Activated naive CD8-positive, alpha-beta T cell (primary cell): ENCODE results near the gene ZNF575.
A peak's percentile ranks its signal among the peaks of the same experiment; 100 is the strongest.
"Not testable (repeated sequence)": the region's sequence is repeated elsewhere in the genome, so short reads cannot be mapped to it uniquely, and the experiment has no call there.

Source experiments
- H3K27ac Mint-ChIP-seq: one replicate; pipeline ENCODE4 v1.8.0; 2021; ENCODE audit warnings: mixed read lengths
- H3K27me3 Mint-ChIP-seq: one replicate; pipeline ENCODE4 v1.8.0; 2021; ENCODE audit warnings: mixed read lengths
- H3K36me3 Mint-ChIP-seq: one replicate; pipeline ENCODE4 v1.8.0; 2021; ENCODE audit warnings: mixed read lengths
- H3K4me1 Mint-ChIP-seq: one replicate; pipeline ENCODE4 v1.8.0; 2021; ENCODE audit warnings: low read depth, mixed read lengths
- H3K4me3 Mint-ChIP-seq: one replicate; pipeline ENCODE4 v1.8.0; 2021; ENCODE audit warnings: mild to moderate bottlenecking, mixed read lengths
- H3K9me3 Mint-ChIP-seq: one replicate; pipeline ENCODE4 v1.8.0; 2021; ENCODE audit warnings: low read depth, mixed read lengths

The ZNF575 gene

DNA sequence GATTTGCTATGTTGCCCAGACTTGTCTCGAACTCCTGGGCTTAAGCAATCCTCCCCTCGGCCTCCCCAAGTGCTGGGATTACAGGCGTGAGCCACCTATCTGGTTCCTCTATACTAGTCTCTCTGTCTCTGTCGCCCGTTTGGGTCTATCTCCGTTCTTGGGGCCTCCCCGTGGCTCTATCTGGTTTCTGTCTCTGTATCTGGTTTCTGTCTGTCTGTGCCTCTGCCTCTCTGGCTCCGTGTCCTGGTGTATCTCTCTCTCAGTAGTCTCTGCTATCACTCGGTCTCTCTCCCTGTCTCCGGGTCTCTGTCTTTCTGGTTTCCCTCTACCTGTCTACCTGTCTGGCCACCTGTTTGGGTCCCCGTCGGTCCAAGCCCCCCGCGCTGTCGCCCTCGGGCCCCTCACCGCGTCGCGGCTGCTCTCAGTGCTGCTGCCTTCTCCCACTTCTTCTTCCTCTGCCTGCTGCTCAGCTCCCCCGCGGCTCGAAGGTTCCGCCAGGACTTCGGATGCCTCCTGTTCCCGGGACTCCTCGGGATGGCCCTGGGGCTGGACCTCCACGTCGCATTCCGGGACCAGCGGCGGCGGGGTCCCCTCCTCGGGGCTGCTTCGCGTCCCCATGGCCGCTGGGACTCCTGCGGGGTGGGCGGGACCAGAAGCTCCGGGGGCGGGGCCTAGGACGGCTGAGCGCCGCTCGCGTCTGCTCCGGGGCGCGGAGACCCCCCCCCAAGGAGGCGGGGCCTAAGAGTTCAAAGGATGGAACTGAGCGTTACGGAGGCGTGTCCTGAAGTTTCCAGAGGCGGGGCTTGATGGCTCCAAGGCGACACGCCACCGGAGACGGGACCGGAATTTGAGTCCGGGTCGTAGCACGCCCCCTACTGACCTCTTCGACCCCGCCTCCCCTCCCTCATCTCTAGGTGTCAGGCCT lies 29.2 kb upstream of the ZNF575 start:
- Mint-ChIP-seq H3K27me3 (no peaks in the 10 kb centered on the region), H3K9me3 (no peaks in the 10 kb centered on the region), H3K36me3 (peaks cover 3% of the 10 kb centered on the region), H3K4me3 (peak overlapping the region; percentile 96), H3K4me1 (peaks cover 34% of the 10 kb centered on the region), H3K27ac (peak overlapping the region; percentile 91)

DNA sequence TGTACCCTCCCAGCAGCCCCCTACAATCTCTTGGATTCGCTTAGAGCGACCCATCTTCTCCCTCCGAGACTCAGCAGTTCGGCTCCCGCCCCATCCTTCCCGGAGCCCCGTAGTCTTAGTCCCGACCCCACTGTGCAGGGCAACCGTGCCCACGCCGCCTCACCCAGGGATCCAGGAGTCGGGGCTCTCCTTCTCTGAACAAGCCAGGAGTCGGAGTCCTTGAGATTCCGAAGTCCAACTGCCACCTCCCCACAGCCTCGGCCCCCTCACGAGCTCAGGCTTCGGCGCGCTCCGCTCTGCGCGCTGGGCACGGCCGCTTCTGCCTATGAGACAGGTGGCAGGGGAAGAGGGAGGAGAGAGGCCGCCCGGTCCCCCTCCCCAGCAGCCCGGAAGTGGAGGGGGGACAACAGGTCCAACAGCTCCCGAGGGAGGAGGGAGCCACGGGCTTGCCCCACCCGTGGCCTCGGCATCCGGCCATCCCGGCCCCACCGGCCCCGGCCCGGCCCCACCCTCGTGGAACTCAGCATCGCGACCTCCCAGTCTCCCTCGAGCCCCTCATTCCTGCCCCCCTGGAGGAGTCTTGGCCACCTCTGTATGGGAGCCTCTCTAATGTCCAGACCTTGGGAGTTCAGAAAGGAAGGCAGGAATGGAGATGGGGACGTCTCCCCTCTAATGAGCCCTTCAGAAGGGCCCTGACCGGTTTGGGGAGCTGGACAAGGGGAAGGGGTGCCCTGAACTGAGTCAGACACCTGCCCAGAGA lies 28.4 kb upstream of the ZNF575 start, which contains the start of gene PHLDB3:
Gene PHLDB3 (minus strand): TSS at position 321 of the 760 bp plus-strand sequence. CDS start 628 bp downstream, outside the sequence.
- H3K27me3 Mint-ChIP-seq: no peaks in the 10 kb centered on the region

GRCh38 chr19:43505186-43505456 lies 27.9 kb upstream of the ZNF575 start:
- Mint-ChIP-seq H3K4me3 (peak overlapping the region; percentile 63), H3K4me1 (peaks cover 33% of the 10 kb centered on the region), H3K36me3 (peaks cover 3% of the 10 kb centered on the region)

More for the DNA sequence above, 28.4 kb upstream of the ZNF575 start, which contains the start of gene PHLDB3:
- H3K27ac Mint-ChIP-seq: peak within 1 kb of the TSS; percentile 91
- H3K4me3 Mint-ChIP-seq: peak within 1 kb of the TSS; percentile 96
- peaks cover 3% of the 10 kb centered on the region for H3K36me3 Mint-ChIP-seq
- peaks cover 34% of the 10 kb centered on the region for H3K4me1 Mint-ChIP-seq
- no peaks in the 10 kb centered on the region for H3K9me3 Mint-ChIP-seq

DNA sequence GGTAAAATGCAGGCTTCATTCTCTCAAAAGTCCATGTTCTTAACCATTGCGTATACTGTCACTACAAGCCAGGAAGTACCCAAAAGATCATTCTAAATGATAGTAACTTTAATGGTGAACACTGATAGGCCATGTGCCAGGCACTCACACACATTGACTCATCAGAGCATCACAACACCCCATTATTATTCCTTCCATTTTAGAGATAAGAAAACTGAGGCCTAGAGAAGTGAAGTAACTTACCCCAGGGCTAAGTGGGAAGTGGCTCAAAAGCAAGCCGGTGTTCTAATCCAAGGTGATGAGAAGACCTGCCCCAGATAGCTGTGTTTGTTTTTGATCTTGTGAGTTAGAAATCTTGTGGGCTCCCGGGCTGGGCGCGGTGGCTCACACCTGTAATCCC lies 27.0 kb upstream of the ZNF575 start:
- peaks cover 3% of the 10 kb centered on the region for H3K36me3 Mint-ChIP-seq

More at GRCh38 chr19:43505186-43505456, 27.9 kb upstream of the ZNF575 start:
- Mint-ChIP-seq H3K27me3 (no peaks in the 10 kb centered on the region), H3K9me3 (no peaks in the 10 kb centered on the region), H3K27ac (peak overlapping the region; percentile 74)

GRCh38 chr19:43506629-43507028 lies 26.4 kb upstream of the ZNF575 start:
- Mint-ChIP-seq H3K27ac (no peak overlapping the region), H3K27me3 (no peaks in the 10 kb centered on the region), H3K36me3 (peaks cover 3% of the 10 kb centered on the region), H3K4me1 (peaks cover 27% of the 10 kb centered on the region), H3K4me3 (no peak overlapping the region), H3K9me3 (no peaks in the 10 kb centered on the region)

More for the DNA sequence above, 27.0 kb upstream of the ZNF575 start:
- no peaks in the 10 kb centered on the region for H3K27me3 Mint-ChIP-seq
- peak overlapping the region; percentile 52 for H3K4me3 Mint-ChIP-seq
- peak overlapping the region; percentile 74 for H3K27ac Mint-ChIP-seq
- peaks cover 30% of the 10 kb centered on the region for H3K4me1 Mint-ChIP-seq
- no peaks in the 10 kb centered on the region for H3K9me3 Mint-ChIP-seq

- Mint-ChIP-seq H3K4me1 (peaks cover 18% of the 10 kb centered on the region), H3K36me3 (peaks cover 2% of the 10 kb centered on the region), H3K27ac (peak overlapping the region; percentile 54), H3K27me3 (no peaks in the 10 kb centered on the region), H3K4me3 (no peak overlapping the region), H3K9me3 (no peaks in the 10 kb centered on the region)
Measured at GRCh38 chr19:43507880-43508279, 25.1 kb upstream of the ZNF575 start.

DNA sequence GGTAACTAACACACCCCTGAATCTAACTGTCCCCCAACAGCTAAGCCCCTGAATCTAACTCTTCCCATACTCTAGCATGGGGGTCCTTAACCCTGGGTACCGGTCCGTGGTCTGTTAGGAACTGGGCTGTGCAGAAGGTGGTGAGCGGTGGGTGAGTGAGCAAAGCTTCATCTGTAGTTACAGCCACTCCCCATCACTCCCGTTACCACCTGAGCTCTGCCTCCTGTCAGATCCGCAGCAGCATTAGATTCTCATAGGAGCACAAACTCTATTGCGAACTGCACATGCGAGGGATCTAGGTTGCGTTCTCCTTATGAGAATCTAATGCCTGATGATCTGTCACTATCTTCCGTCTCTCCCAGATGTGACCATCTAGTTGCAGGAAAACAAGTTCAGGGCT lies 22.3 kb upstream of the ZNF575 start:
- H3K27me3 Mint-ChIP-seq: no peaks in the 10 kb centered on the region
- H3K27ac Mint-ChIP-seq: no peak overlapping the region
- H3K4me3 Mint-ChIP-seq: no peak overlapping the region
- H3K9me3 Mint-ChIP-seq: no peaks in the 10 kb centered on the region
- H3K36me3 Mint-ChIP-seq: no peaks in the 10 kb centered on the region
- peaks cover 5% of the 10 kb centered on the region for H3K4me1 Mint-ChIP-seq

- Mint-ChIP-seq H3K27ac (no peak overlapping the region), H3K27me3 (no peaks in the 10 kb centered on the region), H3K9me3 (no peaks in the 10 kb centered on the region), H3K4me3 (no peak overlapping the region), H3K4me1 (peaks cover 4% of the 10 kb centered on the region), H3K36me3 (no peaks in the 10 kb centered on the region)
Measured at GRCh38 chr19:43511324-43511723, 21.7 kb upstream of the ZNF575 start.

DNA sequence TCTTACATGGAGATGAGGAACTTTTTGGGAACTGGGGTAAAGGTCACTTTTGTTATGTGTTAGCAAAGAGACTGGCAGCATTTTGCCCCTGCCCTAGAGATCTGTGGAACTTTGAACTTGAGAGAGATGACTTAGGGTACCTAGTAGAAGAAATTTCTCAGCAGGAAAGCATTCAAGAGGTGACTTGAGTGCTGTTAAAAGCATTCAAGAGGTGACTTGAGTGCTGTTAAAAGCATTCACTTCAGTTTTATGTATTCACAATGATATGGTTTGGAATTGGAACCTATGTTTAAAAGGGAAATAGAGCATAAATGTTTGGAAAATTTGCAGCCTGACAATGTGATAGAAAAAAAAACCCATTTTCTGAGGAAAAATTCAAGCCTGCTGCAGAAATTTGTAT lies 20.6 kb upstream of the ZNF575 start:
- not testable (repeated sequence) for H3K36me3 Mint-ChIP-seq, H3K27me3 Mint-ChIP-seq, H3K9me3 Mint-ChIP-seq, H3K27ac Mint-ChIP-seq, H3K4me1 Mint-ChIP-seq, H3K4me3 Mint-ChIP-seq

- Mint-ChIP-seq H3K27me3 (no peaks in the 10 kb centered on the region), H3K9me3 (no peaks in the 10 kb centered on the region), H3K36me3 (peaks cover 4% of the 10 kb centered on the region), H3K27ac (no peak overlapping the region), H3K4me3 (no peak overlapping the region), H3K4me1 (peaks cover 14% of the 10 kb centered on the region)
Measured at GRCh38 chr19:43518051-43518450, 14.9 kb upstream of the ZNF575 start.

GRCh38 chr19:43519436-43520088 lies 13.4 kb upstream of the ZNF575 start:
- Mint-ChIP-seq H3K27me3 (no peaks in the 10 kb centered on the region), H3K4me3 (peak overlapping the region; percentile 49), H3K27ac (peak overlapping the region; percentile 51)

DNA sequence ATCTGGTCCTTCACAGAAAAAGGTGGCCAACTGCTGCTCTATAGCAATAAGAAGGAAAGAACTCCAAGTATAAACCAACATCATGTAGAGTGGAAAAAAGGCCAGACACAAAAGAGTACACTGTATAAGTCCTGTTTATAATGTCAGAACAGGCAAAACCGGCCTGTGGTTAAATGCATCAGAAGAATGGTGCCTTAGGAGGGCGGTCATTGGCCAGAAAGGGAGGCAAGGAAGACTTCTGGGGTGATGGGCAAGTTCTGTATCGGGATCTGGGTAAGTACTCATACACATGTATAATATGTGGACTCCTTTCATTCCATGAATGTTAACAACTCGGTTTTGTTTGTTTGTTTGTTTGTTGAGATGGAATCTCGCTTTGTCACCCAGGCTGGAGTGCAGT lies 10.1 kb upstream of the ZNF575 start:
- no peaks in the 10 kb centered on the region for H3K27me3 Mint-ChIP-seq
- H3K4me3 Mint-ChIP-seq: no peak overlapping the region
- no peaks in the 10 kb centered on the region for H3K9me3 Mint-ChIP-seq
- H3K36me3 Mint-ChIP-seq: peaks cover 4% of the 10 kb centered on the region
- peaks cover 31% of the 10 kb centered on the region for H3K4me1 Mint-ChIP-seq
- peak overlapping the region; percentile 85 for H3K27ac Mint-ChIP-seq

More at GRCh38 chr19:43519436-43520088, 13.4 kb upstream of the ZNF575 start:
- Mint-ChIP-seq H3K36me3 (peaks cover 4% of the 10 kb centered on the region), H3K9me3 (no peaks in the 10 kb centered on the region), H3K4me1 (peaks cover 19% of the 10 kb centered on the region)

- peaks cover 32% of the 10 kb centered on the region for H3K4me1 Mint-ChIP-seq
- H3K4me3 Mint-ChIP-seq, H3K9me3 Mint-ChIP-seq, H3K27ac Mint-ChIP-seq, H3K27me3 Mint-ChIP-seq, H3K36me3 Mint-ChIP-seq: not testable (repeated sequence)
Measured at GRCh38 chr19:43523696-43524095, 9.3 kb upstream of the ZNF575 start.

DNA sequence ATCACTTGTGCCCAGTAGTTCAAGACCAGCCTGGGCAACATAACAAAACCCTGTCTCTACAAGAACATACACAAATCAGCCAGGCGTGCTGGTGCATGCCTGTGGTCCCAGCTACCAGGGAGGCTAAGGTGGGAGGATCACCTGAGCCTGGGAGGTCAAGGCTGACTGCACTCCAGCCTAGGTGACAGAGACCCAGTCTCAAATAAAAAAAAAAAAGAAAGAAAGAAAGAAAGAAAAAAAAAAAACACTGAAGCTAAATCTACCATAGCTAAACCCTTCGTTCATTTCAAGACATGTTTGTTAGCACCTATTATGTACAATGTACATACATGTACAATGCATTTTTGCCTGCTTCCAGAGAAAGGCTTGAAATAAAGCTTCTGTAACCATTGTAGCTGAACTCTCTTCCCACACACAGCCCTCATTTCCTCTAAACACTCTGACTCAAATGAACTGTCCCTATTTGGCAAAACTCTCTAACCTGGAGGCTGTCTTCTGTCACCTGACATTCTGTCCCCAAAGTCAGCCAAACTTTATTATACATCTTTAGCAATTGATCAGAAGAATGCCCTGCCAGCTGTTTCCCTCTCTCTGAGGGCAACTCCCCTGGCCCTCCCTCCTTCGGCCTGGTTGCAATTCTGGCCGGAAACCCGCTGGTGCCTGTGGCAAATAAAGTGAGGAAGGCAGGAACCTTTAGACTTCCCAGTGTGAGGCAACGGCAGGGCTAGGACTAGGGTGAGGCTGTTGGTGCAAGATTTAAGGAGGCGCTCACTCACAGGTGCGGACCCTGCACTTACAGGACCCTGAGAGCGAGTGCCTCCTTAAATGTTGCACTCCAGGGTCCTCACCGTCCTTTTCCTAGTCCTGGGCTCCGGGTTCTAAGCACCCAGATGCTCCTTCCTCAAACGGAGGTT lies 7.8 kb upstream of the ZNF575 start:
- H3K4me3 Mint-ChIP-seq: peak overlapping the region; percentile 82
- peak overlapping the region; percentile 97 for H3K27ac Mint-ChIP-seq
- H3K36me3 Mint-ChIP-seq: no peaks in the 10 kb centered on the region
- H3K27me3 Mint-ChIP-seq: no peaks in the 10 kb centered on the region
- H3K4me1 Mint-ChIP-seq: peaks cover 26% of the 10 kb centered on the region
- no peaks in the 10 kb centered on the region for H3K9me3 Mint-ChIP-seq
